Spleen (tissue), 7 donors: ENCODE measurements around the gene MEF2C.
"Not testable (repeated sequence)": the region's sequence is repeated elsewhere in the genome, so short reads cannot be mapped to it uniquely, and the experiment has no call there.

Source experiments
- CTCF ChIP-seq, 11 experiments: fragments of 200-600 bp in 7 of 11; fragments of 450-650 bp in 4 of 11; sonication (generic) in 4 of 11; IDR thresholded peaks in 8 of 11; conservative IDR thresholded peaks in 3 of 11; 1 replicate in 7 of 11; 2 replicates in 4 of 11; pipeline versions ENCODE4 v1.4.0 to v1.8.0; 2016 to 2021; ENCODE audit warnings: antibody characterized with exemption in 11 of 11, inconsistent platforms in 4 of 11, mild to moderate bottlenecking in 1 of 11
- POLR2A ChIP-seq, 3 donors: fragments of 450-650 bp; IDR thresholded peaks; one replicate each; pipeline ENCODE4 v1.5.1; 2017; ENCODE audit warnings: antibody characterized with exemption in 3 of 3, mild to moderate bottlenecking in 1 of 3
- POLR2AphosphoS5 ChIP-seq, 3 donors: sonication (generic); formaldehyde crosslinking; IDR thresholded peaks; one replicate each; pipeline ENCODE4 v1.5.1; 2017; ENCODE audit warnings: antibody characterized with exemption in 3 of 3
- donor health status: DM: no; HTN: no; CAD: no; lungs with moderate emphysema.
- donor health status: DM: no; HTN: no; CAD: no.
- donor health status: DM: no; HTN: no; CAD: no.

GRCh38 chr5:88798933-88799332 lies 84.1 kb downstream of the MEF2C start:
- TF ChIP-seq CTCF (IDR thresholded peaks at IDR 0.05 in 8 of 11, conservative IDR thresholded peaks at IDR 0.05 in 3 of 11); POLR2A (IDR thresholded peaks at IDR 0.05); POLR2AphosphoS5 (IDR thresholded peaks at IDR 0.05): not testable (repeated sequence)
